ENCODE measurements around the gene SLC25A13. TPM values are rescaled to one million over a fixed set of nuclear protein-coding genes. Genes with fewer than 3 reads are reported as not detected.

SLC25A13 gene
- total RNA-seq, 3 donors from 2014 or later = 33.1 to 39.0 (median 33.2) TPM

GRCh38 chr7:96276019-96276418 is 45.9 kb downstream of the SLC25A13 start:
- intact Hi-C loops (cut with DNase I; ENCODE audit: low total_unique reads) = no loop called here
- H3K4me3 ChIP-seq = no peak overlapping the region
- H3K27me3 ChIP-seq = no peaks in the 10 kb centered on the region
- TF ChIP-seq, protein P1, sequence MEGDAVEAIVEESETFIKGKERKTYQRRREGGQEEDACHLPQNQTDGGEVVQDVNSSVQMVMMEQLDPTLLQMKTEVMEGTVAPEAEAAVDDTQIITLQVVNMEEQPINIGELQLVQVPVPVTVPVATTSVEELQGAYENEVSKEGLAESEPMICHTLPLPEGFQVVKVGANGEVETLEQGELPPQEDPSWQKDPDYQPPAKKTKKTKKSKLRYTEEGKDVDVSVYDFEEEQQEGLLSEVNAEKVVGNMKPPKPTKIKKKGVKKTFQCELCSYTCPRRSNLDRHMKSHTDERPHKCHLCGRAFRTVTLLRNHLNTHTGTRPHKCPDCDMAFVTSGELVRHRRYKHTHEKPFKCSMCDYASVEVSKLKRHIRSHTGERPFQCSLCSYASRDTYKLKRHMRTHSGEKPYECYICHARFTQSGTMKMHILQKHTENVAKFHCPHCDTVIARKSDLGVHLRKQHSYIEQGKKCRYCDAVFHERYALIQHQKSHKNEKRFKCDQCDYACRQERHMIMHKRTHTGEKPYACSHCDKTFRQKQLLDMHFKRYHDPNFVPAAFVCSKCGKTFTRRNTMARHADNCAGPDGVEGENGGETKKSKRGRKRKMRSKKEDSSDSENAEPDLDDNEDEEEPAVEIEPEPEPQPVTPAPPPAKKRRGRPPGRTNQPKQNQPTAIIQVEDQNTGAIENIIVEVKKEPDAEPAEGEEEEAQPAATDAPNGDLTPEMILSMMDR (IDR thresholded peaks at IDR 0.05) = no peak
- no peak for TF ChIP-seq POLR2AphosphoS5 (IDR thresholded peaks at IDR 0.05)
- no peak for TF ChIP-seq POLR2A (IDR thresholded peaks at IDR 0.05)
- no peaks in the 10 kb centered on the region for H3K4me1 ChIP-seq
- H3K27ac ChIP-seq = no peak overlapping the region
- DNase-seq (ENCODE audit: low spot score in 2 of 2) = no peak
- no peaks in the 10 kb centered on the region for H3K36me3 ChIP-seq
- no peaks in the 10 kb centered on the region for H3K9me3 ChIP-seq

GRCh38 chr7:96273716-96274115 is 48.2 kb downstream of the SLC25A13 start:
- no peak for DNase-seq (ENCODE audit: low spot score in 2 of 2)
- intact Hi-C loops (cut with DNase I; ENCODE audit: low total_unique reads) = no loop called here
- H3K9me3 ChIP-seq = no peaks in the 10 kb centered on the region
- H3K27me3 ChIP-seq = no peaks in the 10 kb centered on the region
- no peak overlapping the region for H3K27ac ChIP-seq
- H3K4me3 ChIP-seq = no peak overlapping the region
- H3K4me1 ChIP-seq = no peaks in the 10 kb centered on the region
- TF ChIP-seq POLR2AphosphoS5 (IDR thresholded peaks at IDR 0.05) = no peak
- TF ChIP-seq, protein P1 (IDR thresholded peaks at IDR 0.05) = no peak
- no peak for TF ChIP-seq POLR2A (IDR thresholded peaks at IDR 0.05)
- no peaks in the 10 kb centered on the region for H3K36me3 ChIP-seq

GRCh38 chr7:96269246-96269994 is 52.5 kb downstream of the SLC25A13 start:
- Histone ChIP-seq H3K4me3 (no peak overlapping the region), H3K36me3 (no peaks in the 10 kb centered on the region), H3K4me1 (no peaks in the 10 kb centered on the region), H3K9me3 (no peaks in the 10 kb centered on the region), H3K27ac (no peak overlapping the region), H3K27me3 (no peaks in the 10 kb centered on the region)
- intact Hi-C loops (cut with DNase I; ENCODE audit: low total_unique reads) = no loop called here
- TF ChIP-seq POLR2AphosphoS5 (IDR thresholded peaks at IDR 0.05) (no peak), POLR2A (IDR thresholded peaks at IDR 0.05) (no peak)
- TF ChIP-seq, protein P1 (IDR thresholded peaks at IDR 0.05) = no peak
- no peak for DNase-seq (ENCODE audit: low spot score in 2 of 2)

DNA sequence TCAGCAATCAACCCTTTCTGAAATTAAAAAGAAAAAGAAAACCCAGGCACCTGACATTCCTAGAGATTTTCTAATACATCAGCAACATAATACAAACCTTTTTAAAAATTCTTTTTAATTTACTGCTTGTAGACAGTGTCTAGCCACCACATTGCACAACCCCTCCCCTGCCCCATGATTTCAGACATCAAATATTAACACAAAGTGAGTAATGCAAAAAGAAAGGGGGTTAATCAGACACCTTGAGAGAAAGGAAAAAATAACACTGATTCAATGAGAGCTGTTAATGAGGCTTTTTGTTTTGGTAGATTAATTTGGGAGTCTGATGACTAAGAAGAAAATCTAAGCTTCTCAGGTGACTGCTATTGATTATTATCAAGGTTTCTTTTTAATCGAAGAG is 55.3 kb downstream of the SLC25A13 start:
- H3K4me1 ChIP-seq = no peaks in the 10 kb centered on the region
- H3K27me3 ChIP-seq = no peaks in the 10 kb centered on the region
- H3K36me3 ChIP-seq = no peaks in the 10 kb centered on the region
- H3K9me3 ChIP-seq = no peaks in the 10 kb centered on the region
- no peak overlapping the region for H3K4me3 ChIP-seq
- TF ChIP-seq POLR2A (IDR thresholded peaks at IDR 0.05) (no peak), POLR2AphosphoS5 (IDR thresholded peaks at IDR 0.05) (no peak)
- TF ChIP-seq, protein P1 (IDR thresholded peaks at IDR 0.05) = no peak
- DNase-seq (ENCODE audit: low spot score in 2 of 2) = no peak
- intact Hi-C loops (cut with DNase I; ENCODE audit: low total_unique reads) = no loop called here
- no peak overlapping the region for H3K27ac ChIP-seq

GRCh38 chr7:96266015-96266414 is 55.9 kb downstream of the SLC25A13 start:
- TF ChIP-seq, protein P1 (IDR thresholded peaks at IDR 0.05) = no peak
- TF ChIP-seq POLR2AphosphoS5 (IDR thresholded peaks at IDR 0.05) = no peak
- TF ChIP-seq POLR2A (IDR thresholded peaks at IDR 0.05) = no peak
- intact Hi-C loops (cut with DNase I; ENCODE audit: low total_unique reads) = no loop called here
- H3K9me3 ChIP-seq = no peaks in the 10 kb centered on the region
- DNase-seq (ENCODE audit: low spot score in 2 of 2) = no peak
- no peak overlapping the region for H3K27ac ChIP-seq
- H3K4me3 ChIP-seq = no peak overlapping the region
- H3K4me1 ChIP-seq = no peaks in the 10 kb centered on the region
- H3K36me3 ChIP-seq = no peaks in the 10 kb centered on the region
- H3K27me3 ChIP-seq = no peaks in the 10 kb centered on the region

Data from breast epithelium (tissue), 4 donors.